GM08714 (cell line): ENCODE results near the gene FOXN3.

Experiments used
- H3K4me3 ChIP-seq: fragments of 200-500 bp; sonication (Bioruptor generic); 2 replicates; pipeline ENCODE4 v1.5.1; 2014; ENCODE audit warnings: mild to moderate bottlenecking, low read length, inconsistent platforms
- ZNF274 ChIP-seq: IDR thresholded peaks from 2 replicates; pipeline ENCODE4 v1.6.1; 2012; ENCODE audit warnings: mild to moderate bottlenecking, low read depth, low read length

The FOXN3 gene

GRCh38 chr14:89228921-89229639, 188.0 kb downstream of the FOXN3 start:
- H3K4me3 ChIP-seq = no peak overlapping the region
- no peak for TF ChIP-seq ZNF274

GRCh38 chr14:89227496-89227836, 189.6 kb downstream of the FOXN3 start:
- TF ChIP-seq ZNF274 = no peak
- no peak overlapping the region for H3K4me3 ChIP-seq

- TF ChIP-seq ZNF274 = no peak
- H3K4me3 ChIP-seq = no peak overlapping the region
Observed at GRCh38 chr14:89226801-89227495, 190.1 kb downstream of the FOXN3 start.

GRCh38 chr14:89225607-89226006, 191.4 kb downstream of the FOXN3 start:
- H3K4me3 ChIP-seq = no peak overlapping the region
- TF ChIP-seq ZNF274 = no peak

GRCh38 chr14:89221109-89221810, 195.8 kb downstream of the FOXN3 start:
- no peak overlapping the region for H3K4me3 ChIP-seq
- TF ChIP-seq ZNF274 = no peak

GRCh38 chr14:89219051-89219450, 198.0 kb downstream of the FOXN3 start:
- no peak overlapping the region for H3K4me3 ChIP-seq
- TF ChIP-seq ZNF274 = no peak

- TF ChIP-seq ZNF274 = no peak
- H3K4me3 ChIP-seq = no peak overlapping the region
Observed at GRCh38 chr14:89217891-89218290, 199.1 kb downstream of the FOXN3 start.

GRCh38 chr14:89215531-89215930, 201.5 kb downstream of the FOXN3 start:
- TF ChIP-seq ZNF274 = no peak
- no peak overlapping the region for H3K4me3 ChIP-seq

GRCh38 chr14:89215114-89215513, 201.9 kb downstream of the FOXN3 start:
- H3K4me3 ChIP-seq = no peak overlapping the region
- TF ChIP-seq ZNF274 = no peak

GRCh38 chr14:89214221-89214965, 202.6 kb downstream of the FOXN3 start:
- TF ChIP-seq ZNF274 = no peak
- H3K4me3 ChIP-seq = no peak overlapping the region

- no peak overlapping the region for H3K4me3 ChIP-seq
- no peak for TF ChIP-seq ZNF274
Observed at GRCh38 chr14:89212386-89213235, 204.4 kb downstream of the FOXN3 start.

- no peak for TF ChIP-seq ZNF274
Observed at GRCh38 chr14:89209558-89209957, 207.5 kb downstream of the FOXN3 start.

GRCh38 chr14:89207925-89208328, 209.1 kb downstream of the FOXN3 start:
- TF ChIP-seq ZNF274 = no peak
- no peak overlapping the region for H3K4me3 ChIP-seq

More at GRCh38 chr14:89209558-89209957, 207.5 kb downstream of the FOXN3 start:
- no peak overlapping the region for H3K4me3 ChIP-seq

- TF ChIP-seq ZNF274 = no peak
- H3K4me3 ChIP-seq = no peak overlapping the region
Observed at GRCh38 chr14:89206389-89207031, 210.5 kb downstream of the FOXN3 start.
